Neuronal stem cell (in vitro differentiated cells): ENCODE measurements around the gene RAPGEF1.

ENCODE experiments used
- DNase-seq: peaks from one replicate; pipeline ENCODE4 v3.0.0-alpha.2; 2013; ENCODE audit warnings: low spot score
- H2AFZ ChIP-seq: one replicate; pipeline ENCODE4 v1.6.1; 2013; ENCODE audit warnings: mild to moderate bottlenecking, low read length, inconsistent platforms
- H2AK5ac ChIP-seq: 2 replicates; pipeline ENCODE4 v1.6.1; 2013; ENCODE audit warnings: low read depth, mild to moderate bottlenecking, inconsistent platforms, low read length, moderate library complexity, mixed read lengths
- H2BK120ac ChIP-seq: 2 replicates; pipeline ENCODE4 v1.6.1; 2013; ENCODE audit warnings: low read depth, mild to moderate bottlenecking, inconsistent platforms, low read length, moderate library complexity, mixed read lengths
- H2BK12ac ChIP-seq: one replicate; pipeline ENCODE4 v1.6.1; 2013; ENCODE audit warnings: low read length, inconsistent platforms
- H2BK15ac ChIP-seq: 2 replicates; pipeline ENCODE4 v1.6.1; 2013; ENCODE audit warnings: mild to moderate bottlenecking, low read length, inconsistent platforms, mixed read lengths
- H2BK5ac ChIP-seq: one replicate; pipeline ENCODE4 v1.6.1; 2013; ENCODE audit warnings: inconsistent platforms, mild to moderate bottlenecking, low read length, moderate library complexity
- H3K14ac ChIP-seq: one replicate; pipeline ENCODE4 v1.6.1; 2013; ENCODE audit warnings: low read length, inconsistent platforms
- H3K18ac ChIP-seq: 2 replicates; pipeline ENCODE4 v1.6.1; 2013; ENCODE audit warnings: low read length, inconsistent platforms
- H3K23ac ChIP-seq: 2 replicates; pipeline ENCODE4 v1.6.1; 2013; ENCODE audit warnings: low read depth, mild to moderate bottlenecking, mixed read lengths, low read length, inconsistent platforms; ENCODE audit not compliant: poor library complexity
- H3K27ac ChIP-seq: replicated peaks from 3 replicates; pipeline ENCODE4 v1.5.1; 2013; ENCODE audit warnings: low read length, inconsistent platforms
- H3K27me3 ChIP-seq, 3 experiments: 2 replicates each; pipeline ENCODE4 v1.6.1; 2013; ENCODE audit warnings: low read length in 3 of 3, mild to moderate bottlenecking in 2 of 3, inconsistent platforms in 1 of 3, low read depth in 1 of 3, mixed read lengths in 1 of 3, moderate library complexity in 1 of 3; ENCODE audit not compliant: control insufficient read depth in 3 of 3, insufficient read depth in 3 of 3
- H3K36me3 ChIP-seq, 2 donors: replicated peaks in 1 of 2; 2 replicates each; pipeline ENCODE4 v1.6.1; 2013; ENCODE audit warnings: low read length in 2 of 2; ENCODE audit not compliant: control insufficient read depth in 2 of 2, insufficient read depth in 2 of 2
- H3K4ac ChIP-seq: 2 replicates; pipeline ENCODE4 v1.6.1; 2013; ENCODE audit warnings: inconsistent platforms, mild to moderate bottlenecking, low read length, moderate library complexity
- H3K4me1 ChIP-seq, 2 donors: 1 replicate in 1 of 2; 2 replicates in 1 of 2; pipeline ENCODE4 v1.6.1; 2013; ENCODE audit warnings: low read length in 2 of 2, low read depth in 1 of 2; ENCODE audit not compliant: control insufficient read depth in 2 of 2, insufficient read depth in 1 of 2
- H3K4me2 ChIP-seq: one replicate; pipeline ENCODE4 v1.6.1; 2013; ENCODE audit warnings: mild to moderate bottlenecking, low read length, inconsistent platforms; ENCODE audit not compliant: insufficient read depth, poor library complexity, severe bottlenecking
- H3K4me3 ChIP-seq, 2 donors: 2 replicates each; pipeline ENCODE4 v1.5.1; 2013; ENCODE audit warnings: low read length in 2 of 2, mild to moderate bottlenecking in 2 of 2, inconsistent platforms in 1 of 2, moderate library complexity in 1 of 2
- H3K79me1 ChIP-seq: one replicate; pipeline ENCODE4 v1.6.1; 2013; ENCODE audit warnings: low read depth, mild to moderate bottlenecking, inconsistent platforms, low read length, moderate library complexity
- H3K9ac ChIP-seq: one replicate; pipeline ENCODE4 v1.6.1; 2013; ENCODE audit warnings: mild to moderate bottlenecking, low read depth, low read length, inconsistent platforms; ENCODE audit not compliant: poor library complexity
- H3K9me3 ChIP-seq, 2 donors: replicated peaks in 1 of 2; 2 replicates each; pipeline versions ENCODE3 to v1.6.1; 2013; ENCODE audit warnings: low read length in 2 of 2, mild to moderate bottlenecking in 2 of 2, inconsistent platforms in 1 of 2, low read depth in 1 of 2, mixed read lengths in 1 of 2, moderate library complexity in 1 of 2; ENCODE audit not compliant: control insufficient read depth in 2 of 2, insufficient read depth in 1 of 2
- H4K8ac ChIP-seq: one replicate; pipeline ENCODE4 v1.6.1; 2013; ENCODE audit warnings: low read depth, mild to moderate bottlenecking, inconsistent platforms, low read length, moderate library complexity
- H4K91ac ChIP-seq: one replicate; pipeline ENCODE4 v1.6.1; 2013; ENCODE audit warnings: low read length, low read depth, mild to moderate bottlenecking, inconsistent platforms; ENCODE audit not compliant: poor library complexity
- WGBS, 2 donors: extraction: QIAGEN DNeasy Blood & Tissue Kit; methylation state at CpG; one replicate each; pipeline ENCODE4 v1.1.7; 2013; ENCODE audit warnings: missing lambda C conversion rate in 2 of 2, mixed read lengths in 1 of 2; ENCODE audit not compliant: insufficient read length in 2 of 2, insufficient replicate concordance in 1 of 2; ENCODE audit errors: extremely low coverage in 2 of 2; 5-methylcytosine and 5-hydroxymethylcytosine counted together

RAPGEF1 gene

DNA sequence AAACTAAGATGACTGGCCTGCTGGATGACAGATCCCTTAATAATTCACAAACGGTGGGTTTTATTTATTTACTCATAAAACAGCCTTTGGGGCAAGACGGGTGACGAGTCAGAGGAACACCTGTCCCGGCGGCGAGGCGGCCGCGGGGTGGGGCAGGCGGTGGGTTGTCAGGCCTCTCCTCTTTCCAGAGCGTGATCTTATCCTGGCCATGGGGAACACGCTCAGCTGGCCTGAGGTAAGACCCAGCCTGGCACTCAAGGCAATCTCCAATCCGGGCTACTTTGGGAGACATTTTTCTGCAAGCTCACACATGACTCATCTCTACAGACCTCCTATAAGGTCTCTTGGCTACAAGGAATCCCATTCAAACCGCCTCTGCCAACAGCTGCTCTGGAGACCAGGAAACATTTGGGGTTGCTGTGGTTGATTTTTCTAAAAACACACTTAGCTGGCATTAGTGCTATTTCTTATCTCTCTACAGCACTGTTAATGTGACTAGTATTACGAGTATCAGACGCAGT is 6.3 kb downstream of the RAPGEF1 start:
- no peak overlapping the region for H4K91ac ChIP-seq
- no peak overlapping the region for H3K4me3 ChIP-seq
- no peaks in the 10 kb centered on the region for H3K79me1 ChIP-seq
- H3K27me3 ChIP-seq: no peaks in the 10 kb centered on the region
- H3K27ac ChIP-seq: no peak overlapping the region
- H2BK12ac ChIP-seq: no peak overlapping the region
- H4K8ac ChIP-seq: no peak overlapping the region
- no peak overlapping the region for H3K14ac ChIP-seq
- H3K9me3 ChIP-seq: no peaks in the 10 kb centered on the region
- H3K36me3 ChIP-seq: peaks cover 0 to 21% of the 10 kb centered on the region in 2 donors
- no peak overlapping the region for H3K4me2 ChIP-seq
- H3K23ac ChIP-seq: no peak overlapping the region
- H2BK5ac ChIP-seq: no peak overlapping the region
- H3K18ac ChIP-seq: no peak overlapping the region
- H2AFZ ChIP-seq: no peak overlapping the region
- peaks cover 18 to 22% of the 10 kb centered on the region in 2 donors for H3K4me1 ChIP-seq
- no peak for DNase-seq
- H3K4ac ChIP-seq: no peak overlapping the region
- no peak overlapping the region for H3K9ac ChIP-seq
- no peak overlapping the region for H2BK120ac ChIP-seq
- no CpG with 5 or more reads among the region's 16 CpGs for WGBS, 2 donors
- H2BK15ac ChIP-seq: no peak overlapping the region
- H2AK5ac ChIP-seq: no peak overlapping the region

DNA sequence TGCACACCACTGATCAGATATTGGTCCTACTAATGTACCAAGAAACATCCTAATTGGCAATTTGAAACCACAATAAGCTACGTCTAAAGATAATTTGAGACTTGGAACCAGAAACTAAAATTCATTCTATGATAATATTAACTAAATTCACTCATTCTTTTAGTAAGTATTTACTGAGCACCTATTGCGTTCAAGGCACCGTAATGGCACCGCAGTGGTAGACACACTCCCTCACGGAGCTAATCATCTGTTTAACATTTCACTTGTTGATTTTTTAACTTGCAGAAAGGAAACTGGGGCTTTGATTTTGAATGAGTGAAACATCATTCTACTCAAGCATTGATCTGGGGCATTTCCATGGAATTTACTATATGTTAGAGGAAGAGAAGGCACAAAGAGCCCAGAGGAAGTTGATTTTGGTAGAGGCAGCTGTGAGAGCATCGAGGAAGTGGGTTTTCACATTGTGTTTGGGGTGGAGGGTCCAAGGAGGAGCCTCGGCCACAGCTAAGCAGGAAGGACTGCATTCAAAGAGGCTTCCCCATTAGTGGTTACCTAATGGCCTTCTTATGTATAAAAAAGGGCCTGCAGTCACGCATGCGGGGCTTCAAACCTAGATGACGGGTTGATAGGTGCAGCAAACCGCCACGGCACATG is 7.1 kb downstream of the RAPGEF1 start:
- Histone ChIP-seq H3K36me3 (peaks cover 0 to 21% of the 10 kb centered on the region in 2 donors), H3K4me1 (peaks cover 18 to 27% of the 10 kb centered on the region in 2 donors), H3K18ac (no peak overlapping the region), H3K4ac (no peak overlapping the region), H2AK5ac (no peak overlapping the region), H4K91ac (no peak overlapping the region), H2BK5ac (no peak overlapping the region), H2BK12ac (no peak overlapping the region), H4K8ac (no peak overlapping the region), H3K9me3 (no peaks in the 10 kb centered on the region), H2BK120ac (no peak overlapping the region), H3K27me3 (no peaks in the 10 kb centered on the region), H3K14ac (no peak overlapping the region), H3K23ac (no peak overlapping the region), H2BK15ac (no peak overlapping the region), H3K9ac (no peak overlapping the region), H3K4me2 (no peak overlapping the region), H3K79me1 (no peaks in the 10 kb centered on the region), H2AFZ (no peak overlapping the region), H3K27ac (no peak overlapping the region), H3K4me3 (no peak overlapping the region)
- WGBS, 2 donors: no CpG with 5 or more reads among the region's 12 CpGs
- no peak for DNase-seq

DNA sequence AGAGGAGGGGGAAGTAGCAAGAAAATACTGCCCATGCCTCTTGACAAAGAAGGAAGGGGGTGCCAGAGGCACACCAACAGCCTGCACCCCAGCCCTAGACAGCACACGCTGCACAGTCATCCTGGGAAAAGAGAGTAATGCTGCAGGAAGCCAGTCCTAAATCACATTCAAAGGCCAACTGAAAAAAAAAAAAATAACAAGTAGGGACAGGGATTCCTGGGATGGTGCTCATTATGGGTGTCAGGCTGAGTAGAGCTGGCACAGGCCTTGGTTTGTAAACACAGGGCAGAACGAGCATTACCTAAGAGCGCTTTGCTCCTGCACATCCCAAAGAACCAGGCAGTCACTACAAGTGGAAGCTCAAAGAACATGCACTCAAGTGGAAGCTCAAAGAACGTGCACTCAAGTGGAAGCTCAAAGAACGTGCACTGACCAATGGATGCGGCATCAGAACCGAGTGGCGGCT is 7.8 kb downstream of the RAPGEF1 start:
- H3K4me1 ChIP-seq: peaks cover 19 to 31% of the 10 kb centered on the region in 2 donors
- no peak overlapping the region for H2BK5ac ChIP-seq
- H2BK15ac ChIP-seq: no peak overlapping the region
- H3K4me3 ChIP-seq: peak overlapping the region in 1 of 2 donors; percentile 9
- no peak overlapping the region for H2BK12ac ChIP-seq
- no peaks in the 10 kb centered on the region for H3K27me3 ChIP-seq
- no peak overlapping the region for H3K27ac ChIP-seq
- H2AFZ ChIP-seq: no peak overlapping the region
- peaks cover 0 to 20% of the 10 kb centered on the region in 2 donors for H3K36me3 ChIP-seq
- no peak overlapping the region for H3K4ac ChIP-seq
- H3K23ac ChIP-seq: no peak overlapping the region
- H4K8ac ChIP-seq: no peak overlapping the region
- DNase-seq: no peak
- no CpG with 5 or more reads among the region's 8 CpGs for WGBS, 2 donors
- H3K18ac ChIP-seq: no peak overlapping the region
- no peak overlapping the region for H3K14ac ChIP-seq
- no peak overlapping the region for H2AK5ac ChIP-seq
- no peak overlapping the region for H2BK120ac ChIP-seq
- no peak overlapping the region for H4K91ac ChIP-seq
- no peaks in the 10 kb centered on the region for H3K79me1 ChIP-seq
- H3K4me2 ChIP-seq: no peak overlapping the region
- no peaks in the 10 kb centered on the region for H3K9me3 ChIP-seq
- no peak overlapping the region for H3K9ac ChIP-seq

DNA sequence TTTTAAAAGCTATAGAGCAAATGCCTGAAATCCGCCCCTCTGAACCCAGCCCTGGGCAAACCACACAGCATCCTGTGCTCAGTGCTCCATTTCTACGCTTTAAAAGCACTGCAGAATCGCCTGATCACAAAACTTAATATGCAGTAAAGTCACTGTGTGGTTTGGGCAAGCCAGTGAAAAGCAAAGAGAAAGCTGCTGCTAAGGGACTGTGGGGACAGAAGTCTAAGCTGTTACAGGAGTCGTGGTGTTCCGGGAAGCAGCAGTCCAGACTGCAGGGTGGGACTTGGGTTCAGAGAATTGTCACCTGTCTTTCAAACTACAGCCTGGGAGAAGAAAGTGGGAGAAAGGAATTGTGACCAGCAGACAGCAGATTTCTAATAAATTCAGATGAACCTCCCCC is 8.2 kb downstream of the RAPGEF1 start:
- H2BK120ac ChIP-seq: no peak overlapping the region
- H3K14ac ChIP-seq: no peak overlapping the region
- no peak overlapping the region for H2BK15ac ChIP-seq
- peaks cover 0 to 15% of the 10 kb centered on the region in 2 donors for H3K36me3 ChIP-seq
- H4K91ac ChIP-seq: no peak overlapping the region
- no peak overlapping the region for H4K8ac ChIP-seq
- H3K18ac ChIP-seq: no peak overlapping the region
- H3K23ac ChIP-seq: no peak overlapping the region
- H2AK5ac ChIP-seq: no peak overlapping the region
- H3K27me3 ChIP-seq: no peaks in the 10 kb centered on the region
- H3K4ac ChIP-seq: no peak overlapping the region
- no peak overlapping the region for H2BK5ac ChIP-seq
- no peaks in the 10 kb centered on the region for H3K9me3 ChIP-seq
- no peak overlapping the region for H3K27ac ChIP-seq
- no peak overlapping the region for H3K4me3 ChIP-seq
- no peak overlapping the region for H3K9ac ChIP-seq
- H2BK12ac ChIP-seq: no peak overlapping the region
- WGBS, 2 donors: no CpG with 5 or more reads among the region's 5 CpGs
- H3K4me1 ChIP-seq: peaks cover 19 to 31% of the 10 kb centered on the region in 2 donors
- H2AFZ ChIP-seq: no peak overlapping the region
- no peaks in the 10 kb centered on the region for H3K79me1 ChIP-seq
- no peak overlapping the region for H3K4me2 ChIP-seq
- no peak for DNase-seq
